IPS DF 4.7 (cell line): ENCODE measurements around the gene EMILIN2.
"Not testable (repeated sequence)": the region's sequence is repeated elsewhere in the genome, so short reads cannot be mapped to it uniquely, and the experiment has no call there.

Experiments used
- DNase-seq: peaks from one replicate; pipeline ENCODE4 v3.0.0-alpha.2; 2013; ENCODE audit warnings: low spot score; ENCODE audit errors: extremely low read depth

Gene EMILIN2

DNA sequence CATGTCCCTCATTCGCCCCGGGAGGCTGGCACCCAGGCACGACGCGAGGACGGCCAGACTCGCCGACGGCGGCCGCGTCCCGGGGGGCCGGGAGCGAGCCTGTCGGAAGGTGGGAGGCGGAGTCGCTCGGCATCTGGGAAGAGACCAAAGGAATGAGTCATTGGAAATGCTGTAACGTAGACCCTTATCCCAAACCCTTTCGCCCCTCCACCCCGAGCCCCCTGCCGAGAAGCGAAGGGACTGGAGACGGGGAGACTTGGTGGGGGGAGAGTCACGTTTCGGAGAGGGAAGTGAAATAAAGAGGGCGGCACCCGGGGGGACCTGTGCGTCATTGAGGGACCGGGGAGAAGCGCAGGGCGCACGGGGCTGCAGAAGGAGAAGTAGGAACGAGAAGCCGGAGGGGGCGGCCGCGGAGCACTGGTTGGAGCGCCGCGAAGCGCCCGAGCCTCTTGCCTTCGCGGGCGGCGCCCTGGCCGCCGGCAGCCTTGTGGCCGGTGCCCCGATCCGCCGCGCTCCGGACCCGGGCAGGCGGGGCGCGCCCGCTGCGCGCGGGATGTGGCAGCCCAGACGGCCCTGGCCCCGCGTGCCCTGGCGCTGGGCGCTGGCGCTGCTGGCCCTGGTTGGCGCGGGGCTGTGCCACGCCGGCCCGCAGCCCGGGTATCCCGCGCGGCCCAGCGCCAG is at the start of gene EMILIN2:
Gene EMILIN2, plus strand, starts transcription at position 371 of the 681 bp plus-strand sequence. Its CDS starts 183 bp downstream, at position 554.
- no peak for DNase-seq

DNA sequence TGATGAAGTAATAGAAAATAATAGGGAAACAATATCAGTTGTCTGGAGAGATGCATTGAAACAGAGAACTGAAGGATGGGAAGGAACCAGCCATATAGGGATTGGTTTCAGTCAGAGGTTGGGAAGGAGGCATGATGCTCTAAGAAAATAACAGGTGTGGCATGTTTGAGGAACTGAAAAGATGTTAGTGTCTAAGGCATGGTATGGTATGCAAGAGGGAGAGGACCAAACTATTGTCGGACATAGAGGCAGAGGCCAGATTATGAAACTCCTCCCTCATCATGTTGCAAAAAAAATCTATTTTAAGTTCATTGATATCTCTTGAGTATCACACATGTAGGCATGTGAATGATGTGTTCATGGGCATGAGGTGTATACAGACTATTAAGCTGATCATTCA is 48.9 kb upstream of the EMILIN2 start:
- no peak for DNase-seq

DNA sequence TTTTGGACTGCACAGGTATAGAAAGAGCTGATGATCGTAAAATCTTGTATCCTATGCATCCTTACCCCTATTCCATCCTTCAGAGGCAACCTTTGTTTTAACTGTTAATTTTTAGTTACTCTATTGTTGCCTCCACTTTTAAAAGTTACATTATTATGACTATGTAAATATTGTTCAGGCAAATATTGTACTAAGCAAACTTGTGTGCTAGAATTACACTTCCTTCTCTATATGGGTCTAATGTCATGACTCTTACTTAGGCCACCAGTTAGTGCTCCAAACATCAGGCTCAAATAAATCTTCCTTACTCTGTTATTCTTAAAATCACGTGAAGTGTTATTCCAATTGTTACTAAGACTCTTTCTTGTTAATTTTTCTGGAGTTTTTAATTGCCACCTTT is 47.4 kb upstream of the EMILIN2 start:
- DNase-seq = no peak

DNA sequence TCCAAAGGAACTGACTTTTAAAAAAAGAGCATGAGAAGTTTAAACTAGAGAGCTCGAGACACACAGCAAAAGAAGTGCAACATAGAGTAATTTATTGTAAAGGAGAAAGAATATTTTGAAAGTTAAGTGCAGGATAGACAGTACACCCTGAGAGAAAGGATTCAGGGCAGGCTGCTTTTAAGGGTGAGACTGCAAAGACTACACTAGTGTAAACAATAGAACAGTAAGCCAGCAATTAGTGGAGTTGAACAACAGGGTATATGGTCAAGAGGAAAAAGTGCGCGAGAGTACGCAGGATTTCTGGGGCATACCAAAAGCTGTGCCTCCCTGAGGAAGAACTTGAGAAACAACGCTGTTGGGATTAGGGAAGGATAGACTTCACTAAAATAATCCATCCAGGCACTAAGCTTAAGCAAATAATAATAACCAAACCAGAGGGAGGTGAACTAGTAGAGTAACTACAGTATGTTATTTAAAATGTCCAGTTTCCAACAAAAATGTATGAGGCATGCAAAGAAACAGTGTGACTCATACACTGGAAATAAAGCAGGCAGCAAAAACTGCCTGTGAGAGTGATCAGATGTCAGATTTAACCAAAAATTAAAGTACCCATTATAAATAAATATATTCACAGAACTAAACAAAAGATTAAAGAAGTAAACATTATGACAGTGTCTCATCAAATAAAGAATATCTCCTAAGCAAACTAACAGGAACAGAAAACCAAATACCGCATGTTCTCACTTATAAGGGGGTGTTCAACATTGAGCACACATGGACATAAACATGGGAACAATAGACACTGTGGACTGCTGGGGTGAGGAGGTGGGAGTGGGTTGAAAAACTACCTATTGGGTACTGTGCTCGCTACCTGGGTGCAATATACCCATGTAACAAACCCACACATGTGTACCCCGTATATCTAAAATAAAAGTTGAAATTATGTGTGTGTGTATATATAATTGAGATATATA is 40.5 kb upstream of the EMILIN2 start:
- no peak for DNase-seq

DNA sequence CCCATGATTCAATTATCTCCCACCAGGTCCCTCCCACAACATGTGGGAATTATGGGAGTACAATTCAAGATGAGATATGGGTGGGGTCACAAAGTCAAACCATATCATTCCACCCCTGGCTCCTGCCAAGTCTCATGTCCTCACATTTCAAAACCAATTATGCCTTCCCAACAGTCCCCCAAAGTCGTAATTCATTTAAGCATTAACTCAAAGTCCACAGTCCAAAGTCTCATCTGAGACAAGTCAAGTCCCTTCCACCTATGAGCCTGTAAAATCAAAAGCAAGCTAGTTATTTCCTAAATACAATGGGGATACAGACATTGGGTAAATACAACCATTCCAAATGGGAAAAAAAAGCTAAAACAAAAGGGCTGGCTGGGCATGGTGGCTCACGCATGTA is 38.2 kb upstream of the EMILIN2 start:
- DNase-seq = not testable (repeated sequence)

DNA sequence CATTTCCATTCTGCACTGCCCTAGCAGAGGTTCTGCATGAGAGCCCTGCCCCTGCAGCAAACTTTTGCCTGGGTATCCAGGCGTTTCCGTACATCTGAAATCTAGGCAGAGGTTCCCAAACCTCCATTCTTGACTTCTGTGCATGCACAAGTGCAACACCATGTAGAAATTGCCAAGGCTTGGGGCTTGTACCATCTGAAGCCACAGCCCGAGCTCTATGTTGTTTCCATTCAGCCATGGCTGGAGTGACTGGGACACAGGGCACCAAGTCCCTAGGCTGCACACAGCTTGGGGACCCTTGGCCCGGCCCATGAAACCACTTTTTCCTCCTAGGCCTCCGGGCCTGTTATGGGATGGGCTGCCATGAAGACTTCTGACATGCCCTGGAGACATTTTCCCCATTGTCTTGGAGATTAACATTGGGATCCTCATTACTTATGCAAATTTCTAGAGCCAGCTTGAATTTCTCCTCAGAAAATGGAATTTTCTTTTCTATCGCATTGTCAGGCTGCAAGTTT is 37.1 kb upstream of the EMILIN2 start:
- not testable (repeated sequence) for DNase-seq

DNA sequence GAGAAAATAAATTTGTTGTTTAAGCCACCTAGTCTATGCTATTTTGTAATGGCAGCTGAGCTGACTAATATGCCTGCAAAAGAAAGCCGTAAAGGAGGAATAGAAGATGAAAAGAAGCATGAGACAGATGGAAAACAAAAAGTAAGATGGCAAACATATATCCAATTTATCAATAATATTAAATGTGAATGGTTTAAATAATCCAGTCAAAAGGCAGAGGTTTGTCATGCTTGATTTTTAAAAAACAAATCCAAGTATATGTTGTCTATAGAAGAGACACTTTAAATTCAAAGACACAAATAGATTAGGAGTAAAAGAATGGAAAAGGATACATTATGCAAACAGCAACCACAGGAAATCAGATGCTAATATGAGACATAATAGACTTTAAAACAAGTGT is 35.4 kb upstream of the EMILIN2 start:
- DNase-seq = no peak

DNA sequence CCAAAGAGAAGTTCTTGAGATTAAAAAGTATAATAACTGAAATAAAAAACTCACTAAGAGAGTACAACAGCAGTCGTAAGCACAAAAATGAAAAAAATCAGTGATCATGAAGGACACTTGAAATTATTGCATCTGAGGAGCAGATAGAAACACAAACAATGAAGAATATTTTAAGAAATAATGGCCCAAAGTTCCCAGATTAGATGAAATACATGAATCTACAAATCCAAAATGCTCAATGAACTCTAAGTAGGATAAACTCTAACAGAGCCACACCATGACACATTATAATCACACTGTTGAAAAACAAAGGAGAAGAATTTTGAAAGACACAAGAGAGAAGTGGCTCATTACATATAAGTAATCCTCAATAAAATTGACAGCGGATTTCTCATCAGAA is 31.9 kb upstream of the EMILIN2 start:
- DNase-seq = no peak

DNA sequence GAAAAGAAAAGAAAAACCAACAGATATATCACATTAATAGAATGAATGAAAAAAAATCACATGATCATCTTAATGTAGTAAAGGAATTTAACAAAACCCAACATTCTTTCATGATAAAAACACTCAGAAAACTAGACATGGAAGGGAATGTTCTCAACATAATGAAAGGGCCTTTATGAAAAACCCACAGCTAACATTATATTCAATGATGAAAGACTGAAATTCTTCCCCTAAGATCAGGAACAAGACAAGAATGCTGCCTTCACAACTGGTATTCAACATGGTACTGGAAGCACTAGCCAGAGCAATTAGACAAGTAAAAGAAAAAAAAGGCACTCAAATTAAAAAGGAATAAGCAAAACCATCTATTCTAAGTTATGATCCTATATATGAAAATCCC is 28.5 kb upstream of the EMILIN2 start:
- no peak for DNase-seq

DNA sequence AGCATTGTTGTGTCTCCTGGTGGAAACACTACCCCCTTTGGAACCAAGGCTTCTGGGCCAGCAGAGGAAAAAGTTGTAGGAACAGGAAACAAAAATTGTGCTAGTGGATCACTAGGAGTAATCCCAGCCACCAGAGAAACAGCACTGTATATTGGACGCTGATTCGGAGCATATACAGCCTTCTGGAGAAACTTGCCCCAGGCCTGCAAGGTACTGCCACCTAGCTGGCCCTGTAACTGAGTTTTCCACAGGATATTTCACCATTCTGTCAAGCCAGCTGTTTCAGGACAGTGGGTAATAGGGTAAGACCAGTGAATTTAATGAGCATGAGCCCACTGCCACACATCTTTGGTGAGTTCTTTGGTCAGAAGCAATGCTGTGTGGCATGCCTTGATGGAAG is 25.1 kb upstream of the EMILIN2 start:
- no peak for DNase-seq

DNA sequence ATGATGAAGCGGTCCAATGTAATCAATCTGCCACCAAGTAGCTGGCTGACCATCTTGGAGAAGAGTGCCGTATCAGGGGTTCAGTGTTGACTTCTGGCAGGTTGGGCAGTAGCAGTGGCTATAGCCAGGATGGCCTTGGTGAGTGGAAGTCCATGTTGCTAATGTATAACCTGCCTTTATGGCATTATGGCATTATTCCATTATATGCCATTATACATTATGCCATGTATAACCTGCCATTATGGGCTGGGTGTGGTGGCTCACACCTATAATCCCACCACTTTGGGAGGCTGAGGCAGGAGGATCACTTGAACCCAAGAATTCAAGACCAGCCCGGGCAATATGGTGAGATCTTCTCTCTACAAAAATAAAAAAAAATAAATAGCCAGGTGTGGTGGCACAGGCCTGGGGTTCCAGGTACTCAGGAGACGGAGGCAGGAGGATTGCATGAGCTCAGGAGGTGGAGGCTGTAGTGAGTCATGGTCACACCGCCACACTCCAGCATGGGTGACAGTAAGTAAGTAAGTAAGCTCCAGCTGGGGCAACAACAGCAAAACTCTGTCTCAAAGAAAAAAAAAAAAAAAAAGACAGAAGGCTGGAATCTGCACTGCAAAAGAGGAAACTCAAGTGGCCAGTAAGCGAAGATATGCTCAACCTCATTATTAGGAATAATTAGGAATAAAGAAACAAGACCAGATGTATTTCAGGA is 24.4 kb upstream of the EMILIN2 start:
- no peak for DNase-seq

DNA sequence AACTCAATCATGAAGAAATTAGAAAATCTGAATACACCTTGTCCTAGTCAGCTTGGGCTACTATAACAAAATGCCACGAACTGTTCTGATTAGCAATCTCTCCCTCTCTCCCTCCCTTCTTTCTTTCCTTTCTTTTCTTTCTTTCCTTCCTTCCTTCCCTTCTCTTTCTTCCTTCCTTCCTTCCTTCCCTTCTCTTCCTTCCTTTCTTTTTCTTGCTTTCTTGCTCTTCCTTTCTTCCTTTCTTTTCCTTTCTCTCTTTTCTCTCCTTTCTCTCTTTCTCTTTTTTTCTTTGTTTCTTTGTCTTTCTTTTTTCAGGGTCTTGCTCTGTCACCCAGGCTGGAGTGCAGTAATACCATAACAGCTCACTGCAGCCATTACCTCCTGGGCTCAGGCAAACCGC is 23.6 kb upstream of the EMILIN2 start:
- no peak for DNase-seq

DNA sequence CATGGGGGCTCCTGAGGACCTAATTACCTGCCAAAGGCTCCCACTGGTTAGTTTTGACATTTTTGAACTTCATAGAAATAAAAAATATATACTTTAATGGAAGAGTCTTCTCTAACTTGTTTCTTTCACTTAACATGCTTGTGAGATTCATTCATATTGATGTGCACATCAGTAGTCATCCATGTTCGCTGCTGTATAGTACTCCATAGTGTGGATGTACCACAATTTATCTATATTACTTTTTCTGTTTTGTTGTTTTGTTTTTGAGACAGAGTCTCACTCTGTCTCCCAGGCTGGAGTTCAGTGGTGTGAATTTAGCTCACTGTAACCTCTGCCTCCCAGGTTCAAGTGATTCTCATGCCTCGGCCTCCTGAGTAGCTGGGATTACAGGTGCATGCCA is 22.8 kb upstream of the EMILIN2 start:
- no peak for DNase-seq

DNA sequence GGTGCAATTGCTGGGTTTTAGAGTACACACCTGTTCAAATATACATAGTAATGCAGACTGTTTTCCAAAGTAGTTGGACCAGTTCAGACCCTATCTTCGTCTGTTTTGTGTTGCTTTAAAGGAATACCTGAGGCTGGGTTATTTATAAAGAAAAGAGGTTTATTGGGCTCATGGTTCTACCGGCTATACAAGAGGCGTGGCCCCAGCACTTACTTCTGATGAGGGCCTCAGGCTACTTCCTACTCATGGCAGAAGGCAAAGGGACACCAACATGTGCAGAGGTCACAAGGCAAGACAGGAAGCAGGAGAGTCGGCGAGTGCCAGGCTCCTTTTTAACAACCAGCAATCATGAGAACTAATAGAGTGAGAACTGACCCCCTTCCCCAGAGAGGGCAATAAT is 21.9 kb upstream of the EMILIN2 start:
- no peak for DNase-seq

DNA sequence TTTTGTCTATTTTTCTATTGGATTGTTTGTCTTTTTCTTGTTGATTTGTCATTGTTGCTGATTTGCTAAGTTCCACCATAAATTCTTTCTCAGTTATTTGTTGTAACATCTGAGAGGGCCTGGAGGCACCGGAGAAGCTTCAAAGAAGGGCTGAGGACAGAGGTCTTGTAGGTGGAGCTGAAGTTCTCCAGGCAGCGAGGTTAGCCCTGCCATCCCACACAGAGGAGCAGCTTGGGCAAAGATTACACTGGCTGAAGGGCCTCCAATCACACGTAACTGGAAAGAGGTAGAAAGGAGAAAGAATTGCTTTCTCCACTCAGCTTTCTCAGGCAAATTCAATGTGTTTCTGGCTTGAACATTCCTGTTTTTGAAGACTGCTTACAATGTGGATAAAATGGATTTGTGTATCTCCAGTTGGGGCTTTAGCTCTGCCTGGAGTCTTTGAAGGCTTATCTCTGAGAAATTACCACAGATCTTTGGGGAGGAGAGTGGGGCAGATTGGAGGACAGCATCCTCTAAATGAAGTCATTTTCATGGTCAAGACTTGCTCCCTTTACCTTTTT is 21.1 kb upstream of the EMILIN2 start:
- no peak for DNase-seq

DNA sequence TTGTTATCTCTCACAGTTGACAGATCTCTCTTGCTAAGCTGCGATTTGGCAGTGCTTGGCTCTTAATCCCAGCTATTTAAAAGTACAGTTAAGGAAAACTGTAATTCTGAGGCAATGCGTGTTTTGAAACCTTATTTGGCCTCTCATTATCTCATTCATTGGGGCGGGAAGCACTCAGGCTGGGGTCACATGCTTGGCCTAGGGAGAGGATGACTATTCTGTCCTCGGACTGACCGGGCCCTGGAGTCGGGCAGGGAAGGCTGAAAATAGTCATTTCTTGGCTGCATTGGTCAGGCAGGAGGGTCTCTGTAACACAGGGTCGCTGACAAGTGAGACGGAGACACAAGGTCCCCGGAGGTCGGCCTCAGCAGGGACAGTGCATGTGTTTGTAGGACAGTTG is 20.2 kb upstream of the EMILIN2 start:
- DNase-seq = no peak

DNA sequence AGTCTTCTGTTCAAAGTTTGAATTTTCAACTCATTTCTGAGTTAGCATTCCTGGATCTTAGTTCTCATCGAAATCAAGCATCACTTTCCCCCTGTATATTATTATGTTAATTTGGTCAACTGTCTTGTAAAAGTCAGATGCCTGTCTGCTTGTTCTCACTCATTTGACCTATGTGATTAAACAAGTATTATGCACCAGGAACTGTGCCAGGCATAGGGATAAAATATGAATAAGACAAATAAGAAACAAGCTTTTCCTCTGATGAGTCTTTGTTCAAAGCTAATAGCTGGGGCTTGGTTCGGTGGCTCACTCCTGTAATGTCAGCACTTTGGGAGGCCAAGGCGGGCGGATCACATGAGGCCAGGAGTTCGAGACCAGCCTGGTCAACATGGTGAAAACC is 19.7 kb upstream of the EMILIN2 start:
- DNase-seq = no peak

DNA sequence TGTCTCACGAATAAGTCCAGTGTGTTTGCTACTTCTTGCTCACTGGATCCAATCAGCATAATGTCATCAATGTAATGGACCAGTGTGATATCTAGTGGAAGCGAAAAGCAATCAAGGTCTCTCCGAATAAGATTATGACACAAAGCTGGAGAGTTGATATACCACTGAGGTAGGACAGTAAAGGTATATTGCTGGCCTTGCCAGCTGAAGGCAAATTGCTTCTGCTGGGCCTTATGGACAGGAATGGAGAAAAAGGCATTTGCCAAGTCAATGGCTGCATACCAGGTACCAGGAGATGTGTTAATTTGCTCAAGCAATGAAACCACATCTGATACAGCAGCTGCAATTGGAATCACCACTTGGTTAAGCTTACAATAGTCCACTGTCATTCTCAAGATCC is 10.7 kb upstream of the EMILIN2 start:
- DNase-seq = not testable (repeated sequence)

DNA sequence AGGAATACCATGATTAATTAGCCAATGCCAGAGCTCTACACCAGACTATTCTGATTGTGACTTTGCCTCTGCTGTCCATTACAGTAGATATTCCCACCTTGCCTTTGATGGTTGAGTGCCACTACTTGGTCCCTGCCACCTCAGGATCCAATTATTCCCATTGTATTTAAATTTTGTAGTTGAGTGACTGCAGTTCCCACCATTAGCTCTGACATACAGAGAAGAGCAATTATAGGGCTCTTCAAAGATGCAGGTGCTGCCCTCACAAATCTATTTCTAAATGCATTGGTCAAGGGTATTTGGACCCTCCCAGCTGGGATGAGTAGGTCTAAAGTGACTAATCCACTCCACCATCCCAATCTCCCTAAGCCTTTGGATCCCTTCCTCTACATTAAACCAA is 9.5 kb upstream of the EMILIN2 start:
- not testable (repeated sequence) for DNase-seq

DNA sequence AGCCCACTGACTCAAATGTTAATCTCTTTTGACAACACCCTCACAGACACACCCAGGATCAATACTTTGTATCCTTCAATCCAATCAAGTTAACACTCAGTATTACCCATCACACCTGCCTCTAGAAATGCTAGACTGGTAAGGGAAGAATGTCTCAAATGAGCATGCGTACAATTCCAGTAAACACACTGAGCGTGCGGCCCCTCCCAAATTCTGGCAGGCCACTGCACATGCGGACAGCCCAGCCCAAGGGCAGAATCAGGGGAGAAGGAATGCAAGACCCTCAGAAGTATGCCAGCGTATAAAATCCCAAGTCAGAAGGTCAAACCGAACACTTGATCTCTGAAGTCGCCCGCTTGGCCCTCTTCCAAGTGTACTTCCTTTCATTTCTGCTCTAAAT is 7.6 kb upstream of the EMILIN2 start:
- no peak for DNase-seq

DNA sequence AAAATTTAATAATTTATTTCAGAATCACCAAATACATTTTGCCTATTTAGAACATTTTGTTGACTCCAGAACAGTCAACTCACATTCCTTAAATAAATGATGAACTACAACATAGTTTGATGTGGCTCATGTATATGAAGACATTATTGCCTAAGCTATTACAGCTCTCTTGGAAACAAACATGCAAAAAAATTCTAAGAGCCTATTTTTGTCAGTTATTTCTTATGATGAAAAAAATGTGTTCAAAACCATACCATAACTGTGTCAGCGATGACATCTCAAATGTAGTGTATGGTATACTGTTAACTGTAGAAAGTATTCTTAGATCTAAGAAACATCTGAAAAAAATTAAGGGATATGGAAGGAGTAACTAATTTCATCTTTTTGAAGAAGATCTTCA is 6.3 kb upstream of the EMILIN2 start:
- DNase-seq = no peak
